CD4-positive, alpha-beta T cell treated with Interleukin-15 for 1 hour (primary cell): ENCODE data around the gene HNRNPL.
A peak's percentile ranks its signal among the peaks of the same experiment; 100 is the strongest.
"Not testable (repeated sequence)": the region's sequence is repeated elsewhere in the genome, so short reads cannot be mapped to it uniquely, and the experiment has no call there.

Experiments
- DNase-seq: peaks from one replicate; pipeline ENCODE4 v3.0.0-alpha.2; 2020

Gene HNRNPL

GRCh38 chr19:38796154-38796553 is 53.6 kb downstream of the HNRNPL start:
- no peak for DNase-seq

GRCh38 chr19:38795549-38795948 is 54.2 kb downstream of the HNRNPL start:
- no peak for DNase-seq

GRCh38 chr19:38793671-38794070 is 56.1 kb downstream of the HNRNPL start:
- no peak for DNase-seq

GRCh38 chr19:38793177-38793576 is 56.6 kb downstream of the HNRNPL start:
- DNase-seq = no peak

GRCh38 chr19:38792250-38793111 is 57.3 kb downstream of the HNRNPL start:
- peak; percentile 46 for DNase-seq

GRCh38 chr19:38791451-38792064 is 58.2 kb downstream of the HNRNPL start:
- not testable (repeated sequence) for DNase-seq

- not testable (repeated sequence) for DNase-seq
Observed at GRCh38 chr19:38790507-38791403, 59.0 kb downstream of the HNRNPL start.

- DNase-seq = no peak
Observed at GRCh38 chr19:38788478-38789243, 61.1 kb downstream of the HNRNPL start, which contains the start of gene LGALS7B. TSS of gene LGALS7B (plus strand) at chr19:38789200. CDS start at chr19:38789227, 27 bp downstream.

- no peak for DNase-seq
Observed at GRCh38 chr19:38786572-38787265, 63.1 kb downstream of the HNRNPL start.
